GM21737 (cell line): Measurements from ENCODE around the gene LTBP2.

ENCODE experiments used
- ATAC-seq: cut with Tn5 transposase; IDR thresholded peaks from one replicate; pipeline ENCODE4 v1.9.1; 2021; ENCODE audit warnings: mild to moderate bottlenecking, moderate library complexity; ENCODE audit not compliant: unreplicated experiment

LTBP2 gene

GRCh38 chr14:74611650-74612349 is at the start of gene LTBP2:
TSS of gene LTBP2 (minus strand) at chr14:74612237. CDS start at chr14:74611944, 293 bp downstream.
- no peak for ATAC-seq

- ATAC-seq, result no peak
Measured at GRCh38 chr14:74660863-74661262, 48.8 kb upstream of the LTBP2 start.

- ATAC-seq, result no peak
Measured at GRCh38 chr14:74660167-74660566, 48.1 kb upstream of the LTBP2 start.

GRCh38 chr14:74658535-74659131 is 46.6 kb upstream of the LTBP2 start:
- ATAC-seq, result no peak

GRCh38 chr14:74656964-74657363 is 44.9 kb upstream of the LTBP2 start:
- no peak for ATAC-seq

GRCh38 chr14:74655599-74656395 is 43.8 kb upstream of the LTBP2 start:
- ATAC-seq, result no peak

GRCh38 chr14:74654931-74655330 is 42.9 kb upstream of the LTBP2 start:
- ATAC-seq, result no peak

- ATAC-seq, result no peak
Measured at GRCh38 chr14:74653386-74654138, 41.5 kb upstream of the LTBP2 start.

- no peak for ATAC-seq
Measured at GRCh38 chr14:74652541-74652940, 40.5 kb upstream of the LTBP2 start.

- ATAC-seq, result no peak
Measured at GRCh38 chr14:74650927-74651686, 39.1 kb upstream of the LTBP2 start.

- no peak for ATAC-seq
Measured at GRCh38 chr14:74649673-74650072, 37.6 kb upstream of the LTBP2 start.

- ATAC-seq, result no peak
Measured at GRCh38 chr14:74649167-74649566, 37.1 kb upstream of the LTBP2 start.

- ATAC-seq, result no peak
Measured at GRCh38 chr14:74648601-74649000, 36.6 kb upstream of the LTBP2 start.

GRCh38 chr14:74647678-74648461 is 35.8 kb upstream of the LTBP2 start:
- no peak for ATAC-seq

- ATAC-seq, result no peak
Measured at GRCh38 chr14:74647061-74647677, 35.1 kb upstream of the LTBP2 start.

GRCh38 chr14:74645756-74646470 is 33.9 kb upstream of the LTBP2 start:
- ATAC-seq, result no peak

GRCh38 chr14:74645244-74645643 is 33.2 kb upstream of the LTBP2 start:
- no peak for ATAC-seq

- no peak for ATAC-seq
Measured at GRCh38 chr14:74641601-74642391, 29.8 kb upstream of the LTBP2 start.
